Thymus (tissue), 11 donors: ENCODE measurements around the gene CAPNS1. TPM values are rescaled to one million over a fixed set of nuclear protein-coding genes. Genes with fewer than 3 reads are reported as not detected.

Experiments
- DNase-seq, 9 donors: peaks; one replicate each; pipeline ENCODE4 v3.0.0-alpha.2; 2013; ENCODE audit warnings: low spot score in 9 of 9, low read depth in 6 of 9, missing footprints in 1 of 9
- H3K27ac ChIP-seq, 2 donors: one replicate each; pipeline ENCODE4 v1.5.1; 2013; ENCODE audit warnings: control low read depth in 1 of 2, low read depth in 1 of 2, low read length in 1 of 2, mild to moderate bottlenecking in 1 of 2, moderate library complexity in 1 of 2
- H3K27me3 ChIP-seq, 2 donors: one replicate each; pipeline ENCODE4 v1.5.1; 2013; ENCODE audit warnings: low read length in 1 of 2; ENCODE audit not compliant: control insufficient read depth in 2 of 2, insufficient read depth in 1 of 2
- H3K36me3 ChIP-seq, 2 donors: one replicate each; pipeline ENCODE4 v1.5.1; 2013; ENCODE audit warnings: low read length in 1 of 2, mild to moderate bottlenecking in 1 of 2, moderate library complexity in 1 of 2; ENCODE audit not compliant: control insufficient read depth in 2 of 2, insufficient read depth in 2 of 2
- H3K4me1 ChIP-seq, 2 donors: one replicate each; pipeline ENCODE4 v1.5.1; 2013; ENCODE audit warnings: low read length in 2 of 2; ENCODE audit not compliant: control insufficient read depth in 2 of 2, insufficient read depth in 2 of 2
- H3K4me3 ChIP-seq, 2 donors: one replicate each; pipeline ENCODE4 v1.5.1; 2013; ENCODE audit warnings: low read length in 2 of 2, control low read depth in 1 of 2, mild to moderate bottlenecking in 1 of 2
- H3K9me3 ChIP-seq, 2 donors: one replicate each; pipeline ENCODE4 v1.5.1; 2013; ENCODE audit warnings: low read length in 1 of 2, mild to moderate bottlenecking in 1 of 2; ENCODE audit not compliant: control insufficient read depth in 2 of 2, insufficient read depth in 1 of 2
- WGBS: extraction: QIAGEN DNeasy Blood & Tissue Kit; methylation state at CpG from one replicate; pipeline ENCODE4 v1.1.7; 2013; 5-methylcytosine and 5-hydroxymethylcytosine counted together
- polyA plus RNA-seq: library from polyadenylated mRNA; stranded (reverse); fragments of 200-250 nt; gene quantifications from one replicate; pipeline ENCODE4 v1.2.3, GENCODE V29; 2013
- total RNA-seq: library from RNA; stranded (reverse); fragments of 120-200 nt; gene quantifications from one replicate; pipeline ENCODE4 v1.2.4, GENCODE V29; 2013
- donor health status: healthy.

Gene CAPNS1
- total and polyA plus RNA-seq, 2 donors = 254 to 380 TPM

- DNase-seq = peak; percentile 59 to 89 (median 67)
- Histone ChIP-seq H3K36me3 (peaks cover 28% of the 10 kb centered on the region in 2 donors), H3K27ac (peak overlapping the region in 1 of 2 donors; percentile 95), H3K27me3 (no peaks in the 10 kb centered on the region), H3K4me1 (peaks cover 7 to 9% of the 10 kb centered on the region in 2 donors), H3K4me3 (peak overlapping the region; percentile 93 to 95), H3K9me3 (no peaks in the 10 kb centered on the region)
- 26% methylated on average over 42 of the region's 42 CpGs for WGBS
These were observed 1.4 kb downstream of the CAPNS1 start for GRCh38 chr19:36141039-36141927.

- peaks cover 30 to 33% of the 10 kb centered on the region in 2 donors for H3K36me3 ChIP-seq
- DNase-seq = no peak
- no peak overlapping the region for H3K27ac ChIP-seq
- no peak overlapping the region for H3K4me3 ChIP-seq
- H3K27me3 ChIP-seq = no peaks in the 10 kb centered on the region
- no peaks in the 10 kb centered on the region for H3K9me3 ChIP-seq
- peaks cover 7 to 9% of the 10 kb centered on the region in 2 donors for H3K4me1 ChIP-seq
- WGBS = 97% methylated on average over 14 of the region's 14 CpGs
These were observed 2.2 kb downstream of the CAPNS1 start for GRCh38 chr19:36142046-36142445.

- DNase-seq = no peak
- no peak overlapping the region for H3K4me3 ChIP-seq
- no peak overlapping the region for H3K27ac ChIP-seq
- peaks cover 33 to 37% of the 10 kb centered on the region in 2 donors for H3K36me3 ChIP-seq
- H3K4me1 ChIP-seq = peaks cover 7 to 9% of the 10 kb centered on the region in 2 donors
- 98% methylated on average over 9 of the region's 9 CpGs for WGBS
- no peaks in the 10 kb centered on the region for H3K9me3 ChIP-seq
- H3K27me3 ChIP-seq = no peaks in the 10 kb centered on the region
These were observed 2.6 kb downstream of the CAPNS1 start for GRCh38 chr19:36142496-36142895.

- no peak overlapping the region for H3K4me3 ChIP-seq
- 99% methylated on average over 6 of the region's 6 CpGs for WGBS
- H3K27ac ChIP-seq = no peak overlapping the region
- H3K27me3 ChIP-seq = no peaks in the 10 kb centered on the region
- no peaks in the 10 kb centered on the region for H3K9me3 ChIP-seq
- H3K4me1 ChIP-seq = peaks cover 2 to 5% of the 10 kb centered on the region in 2 donors
- peaks cover 42 to 53% of the 10 kb centered on the region in 2 donors for H3K36me3 ChIP-seq
- DNase-seq = no peak
These were observed 4.8 kb downstream of the CAPNS1 start for GRCh38 chr19:36144624-36145023.

GRCh38 chr19:36149673-36150406, 10.0 kb downstream of the CAPNS1 start:
- no peaks in the 10 kb centered on the region for H3K27me3 ChIP-seq
- no peak for DNase-seq

GRCh38 chr19:36150586-36150985, 10.7 kb downstream of the CAPNS1 start:
- peak overlapping the region; percentile 15 to 26 for H3K27ac ChIP-seq
- H3K4me1 ChIP-seq = no peaks in the 10 kb centered on the region
- 91% methylated on average over 5 of the region's 5 CpGs for WGBS
- no peaks in the 10 kb centered on the region for H3K27me3 ChIP-seq
- H3K4me3 ChIP-seq = no peak overlapping the region
- no peaks in the 10 kb centered on the region for H3K9me3 ChIP-seq
- peaks cover 30 to 50% of the 10 kb centered on the region in 2 donors for H3K36me3 ChIP-seq
- no peak for DNase-seq

More at GRCh38 chr19:36149673-36150406, 10.0 kb downstream of the CAPNS1 start:
- Histone ChIP-seq H3K36me3 (peaks cover 37 to 51% of the 10 kb centered on the region in 2 donors), H3K27ac (no peak overlapping the region), H3K9me3 (no peaks in the 10 kb centered on the region), H3K4me1 (no peaks in the 10 kb centered on the region), H3K4me3 (no peak overlapping the region)
- WGBS = 96% methylated on average over 13 of the region's 13 CpGs

GRCh38 chr19:36151144-36152018, 11.5 kb downstream of the CAPNS1 start:
- Histone ChIP-seq H3K4me3 (peak overlapping the region; percentile 25 to 30), H3K9me3 (no peaks in the 10 kb centered on the region), H3K27ac (peak overlapping the region; percentile 64 to 72), H3K36me3 (peaks cover 25 to 42% of the 10 kb centered on the region in 2 donors), H3K27me3 (no peaks in the 10 kb centered on the region), H3K4me1 (no peaks in the 10 kb centered on the region)
- no peak for DNase-seq
- 92% methylated on average over 47 of the region's 47 CpGs for WGBS

- H3K4me1 ChIP-seq = no peaks in the 10 kb centered on the region
- H3K36me3 ChIP-seq = peaks cover 23 to 38% of the 10 kb centered on the region in 2 donors
These were observed 12.1 kb downstream of the CAPNS1 start for GRCh38 chr19:36152019-36152351.

More at GRCh38 chr19:36152019-36152351, 12.1 kb downstream of the CAPNS1 start:
- H3K9me3 ChIP-seq = no peaks in the 10 kb centered on the region
- no peaks in the 10 kb centered on the region for H3K27me3 ChIP-seq
- 86% methylated on average over 16 of the region's 16 CpGs for WGBS
- no peak for DNase-seq
- H3K27ac ChIP-seq = peak overlapping the region; percentile 64 to 72
- H3K4me3 ChIP-seq = peak overlapping the region; percentile 25 to 30
